Inferior parietal cortex (tissue), 1 donor: Measurements from ENCODE around the gene RNF41.
"Not testable (repeated sequence)": the region's sequence is repeated elsewhere in the genome, so short reads cannot be mapped to it uniquely, and the experiment has no call there.

ENCODE experiments used
- DNase-seq: peaks from one replicate; pipeline ENCODE4 v3.0.0-alpha.2; 2016; ENCODE audit errors: extremely low spot score

RNF41 gene

GRCh38 chr12:56169229-56169759 lies 52.4 kb downstream of the RNF41 start:
- no peak for DNase-seq

- no peak for DNase-seq
Measured at GRCh38 chr12:56165369-56165768, 56.4 kb downstream of the RNF41 start.

GRCh38 chr12:56164345-56164729 lies 57.4 kb downstream of the RNF41 start:
- DNase-seq = no peak

GRCh38 chr12:56163533-56164344 lies 58.0 kb downstream of the RNF41 start:
- no peak for DNase-seq

- no peak for DNase-seq
Measured at GRCh38 chr12:56162468-56163290, 59.0 kb downstream of the RNF41 start.

- no peak for DNase-seq
Measured at GRCh38 chr12:56161690-56162351, 59.9 kb downstream of the RNF41 start.

GRCh38 chr12:56160894-56161689 lies 60.6 kb downstream of the RNF41 start:
- no peak for DNase-seq

- DNase-seq = no peak
Measured at GRCh38 chr12:56160193-56160763, 61.4 kb downstream of the RNF41 start.

- DNase-seq = no peak
Measured at GRCh38 chr12:56159482-56160192, 62.1 kb downstream of the RNF41 start.

GRCh38 chr12:56158926-56159461 lies 62.7 kb downstream of the RNF41 start:
- DNase-seq = no peak

- DNase-seq = peak; percentile 99
Measured at GRCh38 chr12:56158029-56158925, 63.4 kb downstream of the RNF41 start, which contains the start of gene MYL6. Gene MYL6, plus strand, starts transcription at chr12:56158359. Its CDS starts 43 bp downstream, at chr12:56158402.

GRCh38 chr12:56157201-56158028 lies 64.3 kb downstream of the RNF41 start:
- peak; percentile 61 for DNase-seq

- DNase-seq = not testable (repeated sequence)
Measured at GRCh38 chr12:56156464-56157200, 65.1 kb downstream of the RNF41 start.

GRCh38 chr12:56155256-56155845 lies 66.4 kb downstream of the RNF41 start:
- DNase-seq = no peak

- DNase-seq = no peak
Measured at GRCh38 chr12:56154818-56155217, 66.9 kb downstream of the RNF41 start.

GRCh38 chr12:56154246-56154771 lies 67.4 kb downstream of the RNF41 start:
- no peak for DNase-seq

- no peak for DNase-seq
Measured at GRCh38 chr12:56153678-56154065, 68.0 kb downstream of the RNF41 start.
